H1 (cell line): ENCODE measurements around the gene KRT222. TPM values are rescaled to one million over a fixed set of nuclear protein-coding genes. Genes with fewer than 3 reads are reported as not detected.

Experiments used
- EP300 ChIP-seq, 2 experiments: IDR thresholded peaks; 1 replicate in 1 of 2; 2 replicates in 1 of 2; pipeline ENCODE4 v1.6.1; 2011 to 2012; ENCODE audit warnings: low read depth in 2 of 2, low read length in 2 of 2, mild to moderate bottlenecking in 2 of 2, borderline replicate concordance in 1 of 2, inconsistent platforms in 1 of 2, moderate library complexity in 1 of 2
- HDAC2 ChIP-seq, 2 experiments: fragments of 300-600 bp in 1 of 2; sonication (generic) in 1 of 2; IDR thresholded peaks; 2 replicates each; pipeline ENCODE4 v1.6.1; 2011 to 2012; ENCODE audit warnings: low read depth in 2 of 2, low read length in 2 of 2, mild to moderate bottlenecking in 2 of 2, moderate library complexity in 2 of 2, borderline replicate concordance in 1 of 2, inconsistent platforms in 1 of 2
- polyA plus RNA-seq, 7 experiments: library from polyadenylated mRNA; depleted of rRNA in 3 of 7; stranded (reverse) in 5 of 7; unstranded in 2 of 7; fragments of >200 nt in 5 of 7; fragments of 200-250 nt in 2 of 7; gene quantifications; 1 replicate in 5 of 7; 2 replicates in 1 of 7; 4 replicates in 1 of 7; pipeline versions ENCODE4 v1.2.1 to v1.2.3, GENCODE V29; 2011 to 2013; ENCODE audit warnings: missing spikeins in 2 of 7, mixed read lengths in 2 of 7
- total RNA-seq: library from RNA; stranded (reverse); fragmentation: NEBNext Ultra II Directional; extraction: Animal tissue kit (Norgen Biotek cat#: 25700); gene quantifications from 2 replicates; pipeline ENCODE4 v1.2.1, GENCODE V29; 2021

The KRT222 gene
- total and polyA plus RNA-seq, 2 of the 8 experiments (the other 6 are each of a cell fraction or from before 2014, with no cell fraction given) = 0.08 to 0.61 TPM

GRCh38 chr17:40615068-40615840 lies 49.7 kb downstream of the KRT222 start (continued):
- no peak for TF ChIP-seq EP300 (IDR thresholded peaks at IDR 0.05; ENCODE audit: borderline replicate concordance in 1 of 2, low read depth in 2 of 2, low read length in 2 of 2)
- 0 out of 4 replicates have a peak, but pooled peaks of 1 of the 2 experiments have one; percentile 18 for TF ChIP-seq HDAC2 (IDR thresholded peaks at IDR 0.05; ENCODE audit: borderline replicate concordance in 1 of 2, low read depth in 2 of 2, low read length in 2 of 2)
